Measurements from ENCODE around the gene ARHGAP26. TPM values are rescaled to one million over a fixed set of nuclear protein-coding genes. Genes with fewer than 3 reads are reported as not detected.
"Not testable (repeated sequence)": the region's sequence is repeated elsewhere in the genome, so short reads cannot be mapped to it uniquely, and the experiment has no call there.

Gene ARHGAP26
- total and polyA plus RNA-seq, 2 donors: 15.1 to 16.2 TPM

DNA sequence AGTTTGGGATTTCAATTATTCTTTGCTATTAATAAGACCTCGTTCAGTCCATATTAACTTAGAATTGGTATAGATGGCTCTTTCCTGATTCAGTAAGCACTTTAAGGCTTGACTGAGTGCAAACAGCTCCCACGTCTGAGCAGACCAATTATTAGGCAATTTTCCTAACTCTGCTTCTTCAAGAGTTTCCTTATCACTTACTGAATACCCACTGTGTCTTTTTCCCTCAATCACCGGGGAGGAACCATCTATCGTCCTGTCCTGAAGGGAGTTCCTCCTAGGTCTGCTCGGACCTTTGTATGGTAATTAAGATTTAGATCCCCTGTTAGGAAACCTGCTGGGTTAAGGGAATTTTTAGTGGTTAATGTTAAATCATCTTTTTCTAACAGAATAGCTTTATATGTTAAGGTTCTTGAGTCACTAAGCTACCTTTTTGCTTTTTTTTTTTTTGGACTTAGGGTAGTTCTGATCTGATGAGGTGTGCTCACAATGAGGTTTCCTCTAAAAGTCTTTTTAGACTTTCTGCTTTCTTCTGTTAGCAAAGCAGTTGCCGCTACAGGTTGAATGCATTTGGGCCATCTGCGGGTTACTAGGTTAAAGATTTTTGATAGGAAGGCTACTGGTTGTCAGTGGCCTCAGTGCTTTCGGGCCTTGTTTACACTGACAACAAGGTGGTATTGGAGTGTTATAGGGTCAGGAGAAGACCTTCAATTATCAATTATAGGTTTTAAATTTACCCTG lies 322.7 kb downstream of the ARHGAP26 start:
- DNase-seq (ENCODE audit: low read depth in 6 of 9, low spot score in 9 of 9); H3K9me3 ChIP-seq (ENCODE audit: control insufficient read depth in 2 of 2, insufficient read depth in 1 of 2, low read length in 1 of 2); H3K4me1 ChIP-seq (ENCODE audit: control insufficient read depth in 2 of 2, insufficient read depth in 2 of 2, low read length in 2 of 2); H3K36me3 ChIP-seq (ENCODE audit: control insufficient read depth in 2 of 2, insufficient read depth in 2 of 2, low read length in 1 of 2); H3K27ac ChIP-seq (ENCODE audit: low read depth in 1 of 2, low read length in 1 of 2); H3K27me3 ChIP-seq (ENCODE audit: control insufficient read depth in 2 of 2, insufficient read depth in 1 of 2, low read length in 1 of 2); H3K4me3 ChIP-seq (ENCODE audit: low read length in 2 of 2): not testable (repeated sequence)
- 98% methylated on average over 8 of the region's 8 CpGs for WGBS

- no peaks in the 10 kb centered on the region for H3K4me1 ChIP-seq (ENCODE audit: control insufficient read depth in 2 of 2, insufficient read depth in 2 of 2, low read length in 2 of 2)
- H3K27me3 ChIP-seq (ENCODE audit: control insufficient read depth in 2 of 2, insufficient read depth in 1 of 2, low read length in 1 of 2): no peaks in the 10 kb centered on the region
- no peaks in the 10 kb centered on the region for H3K9me3 ChIP-seq (ENCODE audit: control insufficient read depth in 2 of 2, insufficient read depth in 1 of 2, low read length in 1 of 2)
- H3K27ac ChIP-seq (ENCODE audit: low read depth in 1 of 2, low read length in 1 of 2): no peak overlapping the region
- 88% methylated on average over 5 of the region's 5 CpGs for WGBS
- no peak overlapping the region for H3K4me3 ChIP-seq (ENCODE audit: low read length in 2 of 2)
- no peaks in the 10 kb centered on the region for H3K36me3 ChIP-seq (ENCODE audit: control insufficient read depth in 2 of 2, insufficient read depth in 2 of 2, low read length in 1 of 2)
- DNase-seq (ENCODE audit: low read depth in 6 of 9, low spot score in 9 of 9): no peak
Measured at GRCh38 chr5:143093452-143094086, 323.4 kb downstream of the ARHGAP26 start.

DNA sequence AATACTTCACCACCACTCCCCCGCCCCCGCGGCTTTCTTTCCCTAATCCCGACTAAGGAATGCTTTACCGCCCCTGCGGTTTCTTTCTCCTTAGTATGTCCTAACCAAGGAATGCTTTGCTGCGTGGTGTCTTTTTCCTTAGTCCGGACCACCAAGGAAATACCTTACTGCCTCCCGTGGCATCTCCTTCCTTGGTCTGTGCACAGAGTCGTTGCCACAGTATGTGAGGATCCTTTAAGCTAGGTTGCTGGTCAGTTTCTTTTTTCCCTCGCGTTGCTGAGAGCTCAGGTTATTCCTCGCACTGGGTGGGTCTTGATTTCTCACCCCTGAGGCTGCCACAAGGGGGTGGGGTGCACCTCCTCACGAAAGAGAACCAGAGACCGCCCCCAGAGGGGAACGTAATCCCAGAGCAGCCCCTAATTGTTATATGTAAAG lies 323.9 kb downstream of the ARHGAP26 start:
- Histone ChIP-seq H3K4me1 (ENCODE audit: control insufficient read depth in 2 of 2, insufficient read depth in 2 of 2, low read length in 2 of 2) (no peaks in the 10 kb centered on the region), H3K4me3 (ENCODE audit: low read length in 2 of 2) (no peak overlapping the region), H3K27ac (ENCODE audit: low read depth in 1 of 2, low read length in 1 of 2) (no peak overlapping the region), H3K36me3 (ENCODE audit: control insufficient read depth in 2 of 2, insufficient read depth in 2 of 2, low read length in 1 of 2) (no peaks in the 10 kb centered on the region), H3K9me3 (ENCODE audit: control insufficient read depth in 2 of 2, insufficient read depth in 1 of 2, low read length in 1 of 2) (no peaks in the 10 kb centered on the region), H3K27me3 (ENCODE audit: control insufficient read depth in 2 of 2, insufficient read depth in 1 of 2, low read length in 1 of 2) (no peaks in the 10 kb centered on the region)
- 74% methylated on average over 16 of the region's 16 CpGs for WGBS
- peak in 2 of 9 donors; percentile 33 to 35 for DNase-seq (ENCODE audit: low read depth in 6 of 9, low spot score in 9 of 9)

GRCh38 chr5:143094608-143095007 lies 324.4 kb downstream of the ARHGAP26 start:
- not testable (repeated sequence) for H3K9me3 ChIP-seq (ENCODE audit: control insufficient read depth in 2 of 2, insufficient read depth in 1 of 2, low read length in 1 of 2); DNase-seq (ENCODE audit: low read depth in 6 of 9, low spot score in 9 of 9); H3K27me3 ChIP-seq (ENCODE audit: control insufficient read depth in 2 of 2, insufficient read depth in 1 of 2, low read length in 1 of 2); H3K36me3 ChIP-seq (ENCODE audit: control insufficient read depth in 2 of 2, insufficient read depth in 2 of 2, low read length in 1 of 2); H3K4me1 ChIP-seq (ENCODE audit: control insufficient read depth in 2 of 2, insufficient read depth in 2 of 2, low read length in 2 of 2); H3K4me3 ChIP-seq (ENCODE audit: low read length in 2 of 2); H3K27ac ChIP-seq (ENCODE audit: low read depth in 1 of 2, low read length in 1 of 2)
- 73% methylated on average over 3 of the region's 3 CpGs for WGBS

GRCh38 chr5:143101121-143101520 lies 330.9 kb downstream of the ARHGAP26 start:
- no peaks in the 10 kb centered on the region for H3K27me3 ChIP-seq (ENCODE audit: control insufficient read depth in 2 of 2, insufficient read depth in 1 of 2, low read length in 1 of 2)
- no peaks in the 10 kb centered on the region for H3K36me3 ChIP-seq (ENCODE audit: control insufficient read depth in 2 of 2, insufficient read depth in 2 of 2, low read length in 1 of 2)
- DNase-seq (ENCODE audit: low read depth in 6 of 9, low spot score in 9 of 9): no peak
- no peaks in the 10 kb centered on the region for H3K4me1 ChIP-seq (ENCODE audit: control insufficient read depth in 2 of 2, insufficient read depth in 2 of 2, low read length in 2 of 2)
- H3K27ac ChIP-seq (ENCODE audit: low read depth in 1 of 2, low read length in 1 of 2): no peak overlapping the region
- H3K4me3 ChIP-seq (ENCODE audit: low read length in 2 of 2): no peak overlapping the region
- 74% methylated on average over 2 of the region's 2 CpGs for WGBS
- no peaks in the 10 kb centered on the region for H3K9me3 ChIP-seq (ENCODE audit: control insufficient read depth in 2 of 2, insufficient read depth in 1 of 2, low read length in 1 of 2)

- no peak overlapping the region for H3K4me3 ChIP-seq (ENCODE audit: low read length in 2 of 2)
- no peaks in the 10 kb centered on the region for H3K4me1 ChIP-seq (ENCODE audit: control insufficient read depth in 2 of 2, insufficient read depth in 2 of 2, low read length in 2 of 2)
- H3K27me3 ChIP-seq (ENCODE audit: control insufficient read depth in 2 of 2, insufficient read depth in 1 of 2, low read length in 1 of 2): no peaks in the 10 kb centered on the region
- WGBS: 96% methylated on average over 7 of the region's 7 CpGs
- DNase-seq (ENCODE audit: low read depth in 6 of 9, low spot score in 9 of 9): no peak
- H3K36me3 ChIP-seq (ENCODE audit: control insufficient read depth in 2 of 2, insufficient read depth in 2 of 2, low read length in 1 of 2): no peaks in the 10 kb centered on the region
- H3K27ac ChIP-seq (ENCODE audit: low read depth in 1 of 2, low read length in 1 of 2): no peak overlapping the region
- H3K9me3 ChIP-seq (ENCODE audit: control insufficient read depth in 2 of 2, insufficient read depth in 1 of 2, low read length in 1 of 2): no peaks in the 10 kb centered on the region
Measured at GRCh38 chr5:143101725-143102386, 331.7 kb downstream of the ARHGAP26 start.

- WGBS: 96% methylated on average over 6 of the region's 6 CpGs
- H3K27me3 ChIP-seq (ENCODE audit: control insufficient read depth in 2 of 2, insufficient read depth in 1 of 2, low read length in 1 of 2): no peaks in the 10 kb centered on the region
- H3K36me3 ChIP-seq (ENCODE audit: control insufficient read depth in 2 of 2, insufficient read depth in 2 of 2, low read length in 1 of 2): no peaks in the 10 kb centered on the region
- H3K4me1 ChIP-seq (ENCODE audit: control insufficient read depth in 2 of 2, insufficient read depth in 2 of 2, low read length in 2 of 2): no peaks in the 10 kb centered on the region
- no peak overlapping the region for H3K27ac ChIP-seq (ENCODE audit: low read depth in 1 of 2, low read length in 1 of 2)
- H3K9me3 ChIP-seq (ENCODE audit: control insufficient read depth in 2 of 2, insufficient read depth in 1 of 2, low read length in 1 of 2): no peaks in the 10 kb centered on the region
- no peak overlapping the region for H3K4me3 ChIP-seq (ENCODE audit: low read length in 2 of 2)
- no peak for DNase-seq (ENCODE audit: low read depth in 6 of 9, low spot score in 9 of 9)
Measured at GRCh38 chr5:143102411-143102810, 332.2 kb downstream of the ARHGAP26 start.

GRCh38 chr5:143105216-143105905 lies 335.2 kb downstream of the ARHGAP26 start:
- Histone ChIP-seq H3K27ac (ENCODE audit: low read depth in 1 of 2, low read length in 1 of 2) (no peak overlapping the region), H3K36me3 (ENCODE audit: control insufficient read depth in 2 of 2, insufficient read depth in 2 of 2, low read length in 1 of 2) (no peaks in the 10 kb centered on the region), H3K27me3 (ENCODE audit: control insufficient read depth in 2 of 2, insufficient read depth in 1 of 2, low read length in 1 of 2) (no peaks in the 10 kb centered on the region), H3K9me3 (ENCODE audit: control insufficient read depth in 2 of 2, insufficient read depth in 1 of 2, low read length in 1 of 2) (no peaks in the 10 kb centered on the region), H3K4me3 (ENCODE audit: low read length in 2 of 2) (no peak overlapping the region), H3K4me1 (ENCODE audit: control insufficient read depth in 2 of 2, insufficient read depth in 2 of 2, low read length in 2 of 2) (no peaks in the 10 kb centered on the region)
- 92% methylated on average over 16 of the region's 16 CpGs for WGBS
- DNase-seq (ENCODE audit: low read depth in 6 of 9, low spot score in 9 of 9): no peak

DNA sequence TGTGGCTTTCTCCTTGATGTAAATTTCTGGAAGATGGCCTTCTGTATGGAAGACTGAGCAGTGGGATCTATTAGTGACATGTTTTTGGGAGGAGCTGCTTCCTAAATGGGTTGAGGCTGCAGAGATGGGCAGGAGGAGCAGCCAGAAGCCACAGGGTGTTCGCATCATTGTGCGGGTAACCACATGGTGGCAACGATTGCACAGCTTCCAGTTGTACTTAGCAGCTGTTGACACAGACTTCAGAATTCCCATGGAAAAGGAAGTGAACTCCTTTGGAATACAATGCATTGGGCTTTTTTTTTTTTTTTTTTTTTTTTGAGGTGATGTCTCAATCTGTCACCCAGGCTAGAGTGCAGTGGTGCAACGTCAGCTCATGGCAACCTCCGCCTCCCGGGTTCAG lies 336.0 kb downstream of the ARHGAP26 start:
- WGBS: 89% methylated on average over 6 of the region's 6 CpGs
- Histone ChIP-seq H3K4me3 (ENCODE audit: low read length in 2 of 2) (no peak overlapping the region), H3K36me3 (ENCODE audit: control insufficient read depth in 2 of 2, insufficient read depth in 2 of 2, low read length in 1 of 2) (no peaks in the 10 kb centered on the region), H3K4me1 (ENCODE audit: control insufficient read depth in 2 of 2, insufficient read depth in 2 of 2, low read length in 2 of 2) (no peaks in the 10 kb centered on the region), H3K27me3 (ENCODE audit: control insufficient read depth in 2 of 2, insufficient read depth in 1 of 2, low read length in 1 of 2) (no peaks in the 10 kb centered on the region), H3K9me3 (ENCODE audit: control insufficient read depth in 2 of 2, insufficient read depth in 1 of 2, low read length in 1 of 2) (no peaks in the 10 kb centered on the region), H3K27ac (ENCODE audit: low read depth in 1 of 2, low read length in 1 of 2) (no peak overlapping the region)
- DNase-seq (ENCODE audit: low read depth in 6 of 9, low spot score in 9 of 9): no peak
